ENCODE measurements around the gene HTT. TPM values are rescaled to one million over a fixed set of nuclear protein-coding genes. Genes with fewer than 3 reads are reported as not detected.
"Not testable (repeated sequence)": the region's sequence is repeated elsewhere in the genome, so short reads cannot be mapped to it uniquely, and the experiment has no call there.

HTT gene
- total and polyA plus RNA-seq, 10 donors: 10.0 to 124 (median 84.4) TPM

DNA sequence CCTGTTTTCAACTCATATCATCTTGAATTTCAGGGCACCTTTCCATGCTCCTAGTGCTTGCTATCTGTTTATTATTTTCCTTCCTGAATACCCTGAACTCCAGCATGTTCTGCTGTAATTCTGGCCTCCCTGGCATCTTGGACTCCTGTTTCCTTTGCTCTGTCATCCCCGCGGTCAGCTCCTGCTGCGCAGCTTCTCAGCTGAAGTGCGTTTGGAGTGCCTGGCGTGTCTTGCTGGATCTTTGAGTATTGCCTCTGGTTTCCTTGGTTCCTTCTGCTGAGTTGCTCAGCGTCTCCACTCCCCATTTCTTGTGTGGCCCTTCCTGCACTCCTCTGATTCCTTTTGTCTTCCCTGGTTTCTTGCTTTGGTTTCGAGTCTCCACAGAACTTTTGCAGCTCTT lies 84.4 kb downstream of the HTT start:
- intact Hi-C loops (cut with DNase I; ENCODE audit: low total_unique reads): no loop called here
- Histone ChIP-seq H3K27ac (no peak overlapping the region), H3K36me3 (peaks cover 10 to 100% (median 88%) of the 10 kb centered on the region in 6 donors), H3K27me3 (replicated peaks in 1 of 7) (no peaks in the 10 kb centered on the region), H3K9me3 (peaks cover 0 to 31% (median 26%) of the 10 kb centered on the region in 8 donors), H3K4me3 (no peak overlapping the region), H3K4me1 (no peaks in the 10 kb centered on the region)
- TF ChIP-seq POLR2A (IDR thresholded peaks at IDR 0.05) (no peak), POLR2AphosphoS5 (IDR thresholded peaks at IDR 0.05) (no peak)
- TF ChIP-seq, protein P1, sequence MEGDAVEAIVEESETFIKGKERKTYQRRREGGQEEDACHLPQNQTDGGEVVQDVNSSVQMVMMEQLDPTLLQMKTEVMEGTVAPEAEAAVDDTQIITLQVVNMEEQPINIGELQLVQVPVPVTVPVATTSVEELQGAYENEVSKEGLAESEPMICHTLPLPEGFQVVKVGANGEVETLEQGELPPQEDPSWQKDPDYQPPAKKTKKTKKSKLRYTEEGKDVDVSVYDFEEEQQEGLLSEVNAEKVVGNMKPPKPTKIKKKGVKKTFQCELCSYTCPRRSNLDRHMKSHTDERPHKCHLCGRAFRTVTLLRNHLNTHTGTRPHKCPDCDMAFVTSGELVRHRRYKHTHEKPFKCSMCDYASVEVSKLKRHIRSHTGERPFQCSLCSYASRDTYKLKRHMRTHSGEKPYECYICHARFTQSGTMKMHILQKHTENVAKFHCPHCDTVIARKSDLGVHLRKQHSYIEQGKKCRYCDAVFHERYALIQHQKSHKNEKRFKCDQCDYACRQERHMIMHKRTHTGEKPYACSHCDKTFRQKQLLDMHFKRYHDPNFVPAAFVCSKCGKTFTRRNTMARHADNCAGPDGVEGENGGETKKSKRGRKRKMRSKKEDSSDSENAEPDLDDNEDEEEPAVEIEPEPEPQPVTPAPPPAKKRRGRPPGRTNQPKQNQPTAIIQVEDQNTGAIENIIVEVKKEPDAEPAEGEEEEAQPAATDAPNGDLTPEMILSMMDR (IDR thresholded peaks at IDR 0.05 in 8 of 11, conservative IDR thresholded peaks at IDR 0.05 in 3 of 11): no peak
- WGBS, 5 donors: 86 to 92% (median 89%) methylated on average over 7 of the region's 7 CpGs
- DNase-seq: no peak

DNA sequence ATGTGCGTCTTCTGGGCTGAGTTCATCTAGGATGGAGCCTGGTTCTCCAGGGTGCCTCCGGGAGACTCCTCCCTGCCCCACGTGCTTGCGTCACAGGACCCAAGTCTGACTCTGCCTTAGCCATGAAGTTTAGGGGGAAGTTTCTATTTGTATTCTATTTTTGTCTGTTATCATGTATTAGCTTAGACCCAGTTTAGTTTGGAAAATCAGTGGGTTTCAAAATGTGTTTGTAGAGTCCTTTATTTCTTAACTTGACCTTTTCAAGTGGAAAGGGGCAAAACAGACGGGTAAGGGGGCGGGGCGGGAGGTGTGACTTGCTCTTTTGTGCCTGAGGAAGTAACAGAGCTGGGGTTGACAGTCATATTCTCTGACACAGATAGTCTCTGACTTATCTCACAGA lies 86.0 kb downstream of the HTT start:
- WGBS, 5 donors: 80 to 89% (median 87%) methylated on average over 7 of the region's 7 CpGs
- no peaks in the 10 kb centered on the region for H3K27me3 ChIP-seq (replicated peaks in 1 of 7)
- no peak for DNase-seq
- H3K4me1 ChIP-seq: no peaks in the 10 kb centered on the region
- intact Hi-C loops (cut with DNase I; ENCODE audit: low total_unique reads): no loop called here
- H3K4me3 ChIP-seq: no peak overlapping the region
- TF ChIP-seq, protein P1 (IDR thresholded peaks at IDR 0.05 in 8 of 11, conservative IDR thresholded peaks at IDR 0.05 in 3 of 11): no peak
- TF ChIP-seq POLR2AphosphoS5 (IDR thresholded peaks at IDR 0.05): no peak
- no peak for TF ChIP-seq POLR2A (IDR thresholded peaks at IDR 0.05)
- peaks cover 10 to 100% (median 73%) of the 10 kb centered on the region in 6 donors for H3K36me3 ChIP-seq
- H3K9me3 ChIP-seq: peaks cover 0 to 31% (median 26%) of the 10 kb centered on the region in 8 donors
- no peak overlapping the region for H3K27ac ChIP-seq

DNA sequence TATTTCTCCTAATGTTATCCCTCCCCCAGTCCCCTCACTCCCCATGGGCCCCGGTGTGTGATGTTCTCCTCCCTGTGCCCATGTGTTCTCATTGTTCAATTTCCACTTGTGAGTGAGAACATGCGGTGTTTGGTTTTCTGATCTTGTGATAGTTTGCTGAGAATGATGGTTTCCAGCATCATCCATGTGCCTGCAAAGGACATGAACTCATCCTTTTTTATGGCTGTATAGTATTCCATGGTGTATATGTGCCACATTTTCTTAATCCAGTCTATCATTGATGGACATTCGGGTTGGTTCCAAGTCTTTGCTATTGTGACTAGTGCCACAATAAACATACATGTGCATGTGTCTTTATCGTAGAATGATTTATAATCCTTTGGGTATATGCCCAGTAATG lies 86.6 kb downstream of the HTT start:
- peaks cover 10 to 100% (median 68%) of the 10 kb centered on the region in 6 donors for H3K36me3 ChIP-seq
- 96 to 98% (median 97%) methylated on average over 4 of the region's 4 CpGs for WGBS, 5 donors

DNA sequence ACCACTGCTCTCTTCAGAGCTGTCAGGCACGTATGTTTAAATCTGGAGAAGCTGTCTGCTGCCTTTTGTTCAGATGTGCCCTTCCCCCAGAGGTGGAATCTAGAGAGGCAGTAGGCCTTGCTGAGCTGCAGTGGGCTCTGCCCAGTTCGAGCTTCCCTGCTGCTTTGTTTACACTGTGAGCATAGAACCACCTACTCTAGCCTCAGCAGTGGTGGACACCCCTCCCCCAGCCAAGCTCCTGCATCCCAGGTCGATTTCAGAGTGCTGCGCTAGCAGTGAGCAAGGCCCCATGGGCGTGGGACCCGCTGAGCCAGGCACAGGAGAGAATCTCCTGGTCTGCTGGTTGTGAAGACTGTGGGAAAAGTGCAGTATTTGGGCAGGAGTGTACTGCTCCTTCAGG lies 92.0 kb downstream of the HTT start:
- WGBS, 5 donors: 82 to 95% (median 91%) methylated on average over 6 of the region's 6 CpGs
- H3K4me3 ChIP-seq; DNase-seq; H3K27ac ChIP-seq; H3K4me1 ChIP-seq; intact Hi-C loops (cut with DNase I; ENCODE audit: low total_unique reads); H3K27me3 ChIP-seq (replicated peaks in 1 of 7): not testable (repeated sequence)
- TF ChIP-seq POLR2AphosphoS5 (IDR thresholded peaks at IDR 0.05): peak in 1 of 3 donors; percentile 8
- Histone ChIP-seq H3K36me3 (peaks cover 2 to 98% (median 33%) of the 10 kb centered on the region in 6 donors), H3K9me3 (peaks cover 0 to 25% (median 20%) of the 10 kb centered on the region in 8 donors)

More for the DNA sequence above, 86.6 kb downstream of the HTT start:
- H3K27me3 ChIP-seq (replicated peaks in 1 of 7); intact Hi-C loops (cut with DNase I; ENCODE audit: low total_unique reads); H3K4me3 ChIP-seq; H3K4me1 ChIP-seq; H3K27ac ChIP-seq; DNase-seq: not testable (repeated sequence)
- peaks cover 0 to 31% (median 26%) of the 10 kb centered on the region in 8 donors for H3K9me3 ChIP-seq

DNA sequence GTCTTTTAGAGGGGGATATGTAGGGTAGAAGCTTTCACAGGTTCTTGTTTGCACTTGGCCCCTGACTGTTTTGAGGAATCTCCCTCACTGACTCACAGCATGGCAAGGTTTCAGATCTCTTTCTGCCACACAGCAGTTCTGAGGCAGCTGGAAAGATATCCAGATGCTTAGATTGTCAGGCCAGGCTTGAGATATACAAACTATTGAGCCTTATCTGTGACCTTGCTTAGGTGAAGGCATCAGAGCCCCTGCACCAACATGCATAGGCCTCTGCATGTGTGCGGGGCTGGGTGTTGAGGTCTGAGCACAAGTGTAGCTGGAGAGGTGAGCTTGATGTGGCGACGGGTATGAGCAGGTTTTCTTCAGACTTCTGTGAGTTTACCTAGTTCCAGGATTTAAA lies 93.5 kb downstream of the HTT start:
- 90 to 99% (median 92%) methylated on average over 3 of the region's 3 CpGs for WGBS, 5 donors
- Histone ChIP-seq H3K4me1 (no peaks in the 10 kb centered on the region), H3K27ac (no peak overlapping the region), H3K36me3 (peaks cover 5 to 98% (median 37%) of the 10 kb centered on the region in 6 donors), H3K27me3 (replicated peaks in 1 of 7) (no peaks in the 10 kb centered on the region), H3K4me3 (no peak overlapping the region), H3K9me3 (peaks cover 0 to 11% (median 4%) of the 10 kb centered on the region in 8 donors)
- no peak for TF ChIP-seq POLR2AphosphoS5 (IDR thresholded peaks at IDR 0.05)
- TF ChIP-seq POLR2A (IDR thresholded peaks at IDR 0.05): no peak
- TF ChIP-seq, protein P1 (IDR thresholded peaks at IDR 0.05 in 8 of 11, conservative IDR thresholded peaks at IDR 0.05 in 3 of 11): no peak
- intact Hi-C loops (cut with DNase I; ENCODE audit: low total_unique reads): no loop called here
- DNase-seq: no peak

Measured in spleen (tissue), 11 donors.